HG03095 (cell line): ENCODE measurements around the gene LY6G6D.

Experiments
- ATAC-seq: cut with Tn5 transposase; IDR thresholded peaks from one replicate; pipeline ENCODE4 v1.9.1; 2021; ENCODE audit warnings: moderate library complexity; ENCODE audit not compliant: unreplicated experiment

LY6G6D gene

DNA sequence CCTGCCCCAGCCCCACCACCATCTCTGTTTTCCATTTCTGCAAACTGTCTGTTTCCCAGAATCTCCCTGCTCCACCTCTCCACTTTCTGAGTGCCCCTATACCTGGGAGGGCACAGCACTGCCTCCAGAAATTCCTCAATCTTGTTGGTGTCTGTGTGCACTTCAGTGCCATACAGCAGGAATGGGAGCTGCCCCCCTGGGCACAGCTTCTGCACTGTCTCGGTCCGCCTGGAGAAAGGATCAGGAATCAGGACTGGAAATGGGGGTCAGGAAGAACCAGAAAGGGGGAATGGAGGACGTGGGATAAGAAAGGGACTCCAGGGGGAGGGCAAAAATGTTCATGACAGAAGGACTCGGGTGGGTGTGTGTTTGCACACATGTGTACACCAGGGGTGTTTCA, 18.6 kb downstream of the LY6G6D start:
- no peak for ATAC-seq

DNA sequence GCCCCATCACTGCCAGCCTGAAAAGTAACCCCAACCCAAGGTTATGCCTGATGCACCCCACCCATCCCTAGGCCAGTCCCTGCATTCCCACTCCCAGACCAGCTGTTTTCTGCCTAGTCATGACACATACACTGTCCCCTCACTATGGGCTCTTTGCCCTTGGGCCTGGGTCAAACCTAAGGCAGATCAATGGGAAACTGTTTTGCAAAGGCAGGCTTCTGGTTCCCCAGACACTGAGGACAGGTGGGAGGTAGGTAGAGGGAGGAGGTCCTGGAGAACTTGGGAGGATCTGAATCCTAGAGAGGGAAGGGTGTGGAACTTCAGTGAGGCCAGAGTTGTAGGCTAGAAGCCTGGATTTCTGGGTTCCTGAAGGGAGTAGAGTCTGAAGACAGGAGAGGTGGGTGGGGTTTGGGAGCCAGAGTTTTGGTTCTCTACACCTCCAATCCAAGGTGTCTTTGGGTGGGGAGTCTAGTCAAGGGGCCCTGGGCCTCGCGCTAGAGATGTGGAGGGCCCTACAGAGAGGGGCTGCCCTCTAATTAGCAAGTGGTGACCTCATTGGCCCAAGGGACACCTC, 19.2 kb downstream of the LY6G6D start:
- no peak for ATAC-seq

DNA sequence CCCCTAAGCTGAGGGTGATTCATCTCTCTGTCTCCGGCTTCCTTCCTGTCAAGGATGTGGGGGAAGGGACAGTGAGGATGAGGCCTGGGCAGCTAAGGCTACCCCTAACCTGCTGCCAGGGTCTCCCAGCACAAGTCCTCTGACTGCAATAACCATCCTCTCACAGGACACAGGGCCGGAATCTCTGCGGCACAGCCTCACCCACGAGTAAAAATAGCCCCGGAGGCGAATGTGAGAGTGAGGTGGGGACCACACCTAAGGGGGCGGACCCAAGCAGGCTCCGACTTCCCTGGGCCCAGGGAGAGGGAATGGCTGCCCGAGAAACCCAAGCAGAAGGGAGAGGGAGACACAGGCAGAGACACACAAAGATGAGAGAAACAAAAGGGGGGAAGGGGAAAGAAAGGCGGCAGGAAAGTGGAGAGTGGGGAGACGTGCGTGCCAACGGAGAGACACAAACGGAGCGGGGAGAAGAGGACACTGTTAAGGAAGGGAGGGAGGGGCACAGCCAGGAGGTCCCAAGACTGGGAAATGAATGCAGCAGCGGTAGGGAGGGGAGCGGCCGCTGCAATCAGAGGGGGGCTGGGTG, 19.8 kb downstream of the LY6G6D start:
- ATAC-seq: peak; percentile 24

DNA sequence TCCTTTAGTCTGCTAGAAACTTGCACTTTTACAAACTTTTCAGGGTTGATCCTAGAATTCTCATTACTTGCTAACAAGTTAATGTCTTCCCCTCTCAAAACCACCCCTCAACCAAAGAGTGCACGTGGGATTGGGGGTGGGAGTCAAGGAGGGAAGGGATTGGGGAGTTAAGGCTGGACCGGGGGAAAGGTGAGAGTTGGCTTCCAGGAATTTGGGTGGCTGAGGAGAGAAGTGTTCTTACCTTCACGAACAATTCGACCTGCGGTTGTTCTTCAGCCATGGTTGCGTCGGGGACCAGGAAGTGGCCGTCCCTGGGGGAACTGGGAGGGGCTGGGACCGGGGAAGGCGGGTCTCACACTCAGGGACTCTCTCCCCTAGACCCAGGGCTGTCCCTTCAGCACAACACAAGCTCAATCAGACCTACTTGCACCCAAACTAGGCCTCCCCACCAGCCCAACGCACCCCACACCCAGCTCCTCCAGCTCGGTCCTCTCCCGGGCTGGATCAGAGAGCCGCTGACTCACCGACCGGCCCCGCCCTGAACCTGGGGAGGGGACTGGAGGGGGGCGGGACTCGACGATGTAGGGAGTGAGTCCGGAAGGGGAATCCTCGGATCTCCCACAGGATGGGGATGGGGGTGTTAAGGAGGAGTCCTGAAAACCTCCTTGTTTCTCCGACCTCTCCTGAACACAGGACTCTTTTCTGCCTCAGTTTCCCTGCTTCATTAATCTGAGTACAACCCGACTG, 21.0 kb downstream of the LY6G6D start, which contains the start of gene CLIC1:
TSS of gene CLIC1 (minus strand) at position 510 of the 747 bp plus-strand sequence. CDS start at position 280, 230 bp downstream.
- no peak for ATAC-seq

DNA sequence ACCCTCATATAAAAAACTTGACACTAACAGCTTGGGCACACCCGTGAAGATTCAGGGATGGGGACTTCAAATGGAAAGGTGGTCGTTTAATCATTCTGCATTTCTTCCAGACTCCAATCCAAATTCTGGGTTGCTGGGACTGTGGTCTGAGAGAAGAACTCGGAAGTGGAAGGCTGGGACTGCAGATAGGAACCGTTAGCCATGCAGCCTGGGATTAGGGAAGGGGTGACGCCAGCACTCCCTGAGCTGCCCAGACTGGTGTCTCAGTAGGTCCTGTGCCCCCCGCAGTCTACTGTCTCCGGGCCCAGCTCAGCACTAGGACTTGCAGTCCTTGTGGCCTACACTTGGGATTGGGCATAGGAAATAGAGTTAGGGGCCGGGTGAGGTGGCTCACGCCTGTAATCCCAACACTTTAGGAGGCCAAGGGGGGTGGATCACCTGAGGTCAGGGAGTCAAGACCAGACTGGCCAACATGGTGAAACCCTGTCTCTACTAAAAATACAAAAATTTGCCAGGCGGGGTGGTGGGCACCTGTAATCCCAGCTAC, 21.7 kb downstream of the LY6G6D start:
- ATAC-seq: no peak

DNA sequence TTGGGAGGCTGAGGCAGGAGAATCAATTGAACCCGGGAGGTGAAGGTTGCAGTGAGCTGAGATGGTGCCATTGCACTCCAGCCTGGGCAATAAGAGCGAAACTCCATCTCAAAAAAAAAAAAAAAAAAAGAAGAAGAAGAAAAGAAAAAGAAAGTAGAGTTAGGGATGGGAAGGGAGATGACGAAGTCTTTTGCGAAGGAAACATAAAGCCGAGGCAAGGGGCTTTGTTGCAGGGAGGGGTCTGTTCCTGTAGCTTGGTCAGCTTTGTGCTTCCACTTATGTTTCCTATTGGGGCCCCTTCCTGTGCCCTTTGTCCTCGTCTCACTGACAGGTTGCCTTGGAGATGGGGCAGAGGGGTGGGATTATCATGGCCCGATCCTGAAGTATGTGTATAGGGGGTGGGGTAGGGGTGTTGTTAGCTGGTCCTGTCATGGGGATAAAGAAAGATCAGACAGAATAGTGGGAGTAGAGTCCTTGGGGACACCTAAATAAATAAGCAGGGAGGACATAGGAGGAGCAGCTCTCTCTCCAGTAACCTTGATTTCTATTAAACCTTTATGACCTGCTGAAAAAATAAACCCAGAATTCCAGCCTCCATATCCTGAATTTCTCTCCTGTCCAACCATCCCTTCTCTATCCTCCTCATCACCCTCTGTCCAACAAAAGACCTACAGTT, 22.3 kb downstream of the LY6G6D start:
- no peak for ATAC-seq

DNA sequence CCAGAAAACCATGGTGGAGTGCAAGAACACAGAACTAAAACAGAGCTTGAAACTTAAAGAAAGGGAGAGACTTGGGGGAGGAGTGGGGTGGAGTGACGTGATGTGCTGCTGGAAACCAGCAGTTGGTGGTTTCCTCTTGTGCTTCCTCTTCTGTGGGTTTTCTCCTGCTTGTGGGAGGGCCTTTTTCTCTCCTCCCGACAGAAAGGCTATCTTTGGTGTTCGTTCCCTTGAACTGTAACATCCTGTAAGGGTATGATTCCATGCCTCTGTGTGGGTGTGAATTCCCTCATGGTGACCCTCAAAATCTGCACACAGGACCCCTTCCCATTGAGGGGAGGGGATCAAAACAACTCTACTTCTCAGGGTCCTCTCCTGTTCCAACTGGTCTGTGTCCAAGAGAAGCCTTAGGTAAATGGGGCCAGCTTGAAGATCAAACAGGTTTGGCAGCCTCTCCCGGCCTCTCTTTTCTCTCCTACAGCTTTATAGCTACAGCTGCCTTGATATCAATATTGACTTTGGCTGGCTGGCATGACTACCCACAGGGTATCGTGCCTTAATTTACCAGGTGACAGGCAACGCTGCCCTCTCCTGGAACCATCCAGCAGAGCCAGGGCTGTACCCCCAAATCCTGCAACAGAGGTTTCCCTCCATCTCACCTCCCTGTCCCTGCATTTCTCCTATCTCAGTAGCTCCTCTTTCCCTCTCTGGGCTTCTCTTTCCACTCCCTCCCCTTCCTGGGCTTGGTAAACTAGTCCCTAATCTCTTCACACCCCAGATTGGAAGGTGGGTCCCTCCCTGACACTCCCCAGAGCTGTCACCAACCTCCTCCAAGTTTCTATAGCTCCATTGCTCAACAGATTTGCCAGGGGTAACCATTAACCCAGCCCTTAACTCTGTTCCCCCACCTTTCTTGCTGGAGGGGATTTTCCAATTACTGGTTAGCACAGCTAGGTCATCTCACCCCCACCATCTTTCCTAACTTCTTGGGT, 23.1 kb downstream of the LY6G6D start:
- ATAC-seq: no peak

DNA sequence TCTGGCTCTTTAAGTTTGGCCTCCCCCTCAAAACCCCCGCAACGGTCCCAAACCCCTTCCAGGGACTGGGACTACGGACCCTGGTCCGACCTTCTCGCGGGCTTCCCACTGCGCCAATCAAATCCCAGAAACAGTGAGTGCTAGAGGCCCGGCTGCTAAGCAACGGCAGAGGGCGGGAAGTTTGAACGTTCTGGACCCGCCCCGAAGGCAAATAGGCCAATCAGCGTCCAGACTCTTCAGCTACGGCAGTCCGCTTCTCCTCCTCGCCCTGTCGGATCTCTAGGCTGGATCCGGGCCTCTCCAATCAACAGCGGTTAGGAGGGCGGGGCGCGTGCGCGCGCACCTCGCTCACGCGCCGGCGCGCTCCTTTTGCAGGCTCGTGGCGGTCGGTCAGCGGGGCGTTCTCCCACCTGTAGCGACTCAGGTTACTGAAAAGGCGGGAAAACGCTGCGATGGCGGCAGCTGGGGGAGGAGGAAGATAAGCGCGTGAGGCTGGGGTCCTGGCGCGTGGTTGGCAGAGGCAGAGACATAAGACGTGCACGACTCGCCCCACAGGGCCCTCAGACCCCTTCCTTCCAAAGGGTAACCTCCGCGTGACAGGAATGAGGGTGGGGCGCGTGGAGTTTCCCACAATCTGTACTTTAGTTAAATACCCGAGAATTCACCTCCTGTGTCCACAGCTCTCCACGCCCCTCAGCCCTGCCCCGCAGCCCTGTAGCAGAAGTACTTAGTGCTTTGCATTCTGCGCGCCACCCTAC, 24.7 kb downstream of the LY6G6D start, which contains the start of gene MSH5:
TSS of gene MSH5 (plus strand) at position 367 of the 758 bp plus-strand sequence. CDS start 462 bp downstream, outside the sequence.
- ATAC-seq: peak; percentile 69

DNA sequence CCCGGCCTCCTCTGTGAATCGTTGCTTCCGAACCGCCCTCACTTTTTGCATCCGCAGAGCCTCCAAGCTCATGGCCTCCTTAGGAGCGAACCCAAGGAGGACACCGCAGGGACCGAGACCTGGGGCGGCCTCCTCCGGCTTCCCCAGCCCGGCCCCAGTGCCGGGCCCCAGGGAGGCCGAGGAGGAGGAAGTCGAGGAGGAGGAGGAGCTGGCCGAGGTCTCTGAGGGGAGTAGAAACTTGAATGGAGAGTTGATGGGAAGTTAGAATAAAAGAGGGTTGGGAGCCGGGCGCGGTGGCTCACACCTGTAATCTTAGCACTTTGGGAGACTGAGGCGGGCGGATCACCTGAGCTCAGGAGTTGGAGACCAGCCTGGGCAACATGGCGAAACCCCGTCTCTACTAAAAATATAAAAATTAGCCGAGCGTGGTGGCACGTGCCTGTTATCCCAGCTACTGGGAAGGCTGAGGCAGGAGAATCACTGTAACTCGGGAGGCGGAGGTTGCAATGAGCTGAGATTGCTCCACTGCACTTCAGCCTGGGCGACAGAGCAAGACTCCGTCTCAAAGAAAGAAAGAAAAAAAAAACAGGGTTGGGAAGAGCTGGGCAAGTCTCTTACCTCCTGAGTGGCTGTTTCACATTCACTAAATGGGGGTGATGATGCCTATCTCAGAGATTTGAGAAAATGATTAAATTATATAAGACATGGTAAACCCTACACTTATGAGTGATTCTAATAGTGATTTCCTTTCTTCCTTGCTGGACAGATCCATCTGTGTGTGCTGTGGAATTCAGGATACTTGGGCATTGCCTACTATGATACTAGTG, 25.5 kb downstream of the LY6G6D start:
- ATAC-seq: no peak

DNA sequence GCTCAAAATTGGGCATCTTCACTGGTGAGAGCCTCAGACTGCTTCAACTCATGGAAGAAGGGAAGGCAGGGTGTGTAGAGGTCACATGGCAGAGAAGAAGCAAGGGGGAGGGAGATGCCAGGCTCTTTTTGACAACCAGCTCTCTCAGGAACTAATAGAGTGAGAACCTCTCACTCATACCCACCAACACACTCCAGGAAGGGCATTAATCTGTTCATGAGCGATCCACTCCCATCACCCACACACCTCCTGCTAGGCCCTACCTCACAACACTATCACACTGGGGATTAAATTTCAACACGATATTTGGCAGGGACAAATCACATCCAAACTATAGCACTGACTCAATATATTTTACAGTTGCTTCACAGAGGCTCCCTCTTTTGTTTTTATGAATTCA, 26.7 kb downstream of the LY6G6D start:
- ATAC-seq: no peak

DNA sequence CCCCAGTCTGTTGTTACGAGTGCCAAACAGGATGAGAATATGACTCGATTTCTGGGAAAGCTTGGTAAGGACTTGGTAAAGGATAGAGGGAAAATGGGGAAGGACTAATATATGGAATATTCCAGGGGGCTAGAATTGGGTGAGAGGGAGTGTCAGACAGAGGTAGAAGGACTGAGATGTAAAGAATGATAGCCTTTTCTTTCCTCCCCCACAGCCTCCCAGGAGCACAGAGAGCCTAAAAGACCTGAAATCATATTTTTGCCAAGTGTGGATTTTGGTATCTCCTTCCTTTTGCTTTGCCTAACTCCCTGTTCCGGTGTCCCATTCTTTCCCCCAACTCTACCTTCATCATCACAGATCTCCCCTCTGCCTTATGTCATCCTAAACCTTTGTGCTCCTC, 27.7 kb downstream of the LY6G6D start:
- no peak for ATAC-seq

DNA sequence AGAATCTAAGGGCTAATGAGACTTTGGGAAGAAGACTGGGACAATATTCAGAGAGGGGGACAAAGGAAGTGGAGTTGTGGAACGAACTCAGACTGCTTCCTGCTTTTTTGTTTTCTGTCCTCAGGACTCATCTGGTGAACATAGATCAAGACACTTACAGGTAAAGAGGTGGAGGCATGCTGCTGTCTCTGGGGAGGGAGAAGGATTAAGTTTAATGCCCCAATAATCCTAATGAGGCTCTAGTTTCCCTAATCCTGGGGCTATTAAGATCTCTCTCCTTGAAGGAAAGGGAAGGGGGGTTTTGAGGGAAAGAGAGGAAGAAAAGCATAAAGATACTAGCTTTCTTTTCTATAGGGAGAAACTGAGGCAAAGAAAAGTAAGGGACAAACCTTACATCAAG, 29.3 kb downstream of the LY6G6D start:
- no peak for ATAC-seq

DNA sequence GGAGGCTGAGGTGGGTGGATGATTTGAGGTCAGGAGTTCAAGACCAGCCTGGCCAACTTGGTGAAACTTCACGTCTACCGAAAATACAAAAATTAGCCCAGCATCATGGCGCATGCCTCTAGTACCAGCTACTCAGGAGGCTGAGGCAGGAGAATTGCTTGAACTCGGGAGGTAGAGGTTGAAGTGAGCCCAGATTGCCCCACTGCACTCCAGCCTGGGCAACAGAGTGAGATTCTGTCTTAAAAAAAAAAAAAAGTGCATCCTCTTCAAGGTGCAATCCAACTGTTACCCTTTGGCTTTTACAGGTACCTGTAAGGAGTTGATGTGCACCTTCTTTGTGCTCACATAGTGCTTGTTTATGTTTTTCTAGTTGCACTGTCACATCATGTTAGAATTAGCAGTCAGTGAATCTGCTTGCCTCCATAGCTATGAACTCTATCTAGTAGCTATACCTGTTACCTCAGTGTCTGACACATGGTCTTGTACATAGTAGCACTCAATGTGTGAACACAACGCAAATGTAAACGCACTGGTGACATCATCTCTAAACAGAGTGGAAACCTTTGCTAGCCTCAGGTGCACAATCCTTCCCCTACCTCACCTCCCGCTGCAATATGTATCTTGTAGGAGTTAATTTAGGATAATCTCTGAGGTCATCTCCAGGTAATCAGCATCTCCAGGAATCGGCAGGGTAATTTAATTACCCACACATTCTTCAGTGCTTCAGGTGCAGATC, 34.3 kb downstream of the LY6G6D start:
- no peak for ATAC-seq

DNA sequence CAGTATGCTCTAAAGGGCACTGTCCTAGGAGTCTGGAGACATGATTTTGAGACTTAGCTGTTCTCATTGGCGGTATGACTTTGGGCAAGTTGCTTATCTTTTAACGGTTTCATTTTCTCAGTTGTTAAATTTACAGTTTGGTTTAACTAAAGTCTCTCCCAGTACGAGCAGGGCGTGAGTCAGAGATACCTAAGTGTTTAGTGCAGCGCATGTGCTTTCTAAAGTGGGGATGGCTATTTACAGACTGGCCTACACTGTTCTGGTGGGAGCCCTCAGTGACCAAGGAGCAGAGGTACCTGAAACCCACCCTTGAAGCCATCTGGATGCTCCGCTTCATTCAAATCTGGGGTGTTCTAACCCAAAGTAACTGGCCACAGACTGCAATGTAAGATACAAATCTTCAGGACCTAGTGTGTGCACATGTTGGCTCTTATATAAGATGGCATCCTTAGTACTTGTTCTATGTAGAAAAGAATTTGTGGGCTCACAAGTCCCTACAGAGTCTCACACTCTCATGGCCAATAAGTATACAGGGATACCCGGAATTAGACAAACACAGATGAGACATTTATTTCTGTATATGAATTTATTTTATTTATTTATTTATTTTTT, 35.4 kb downstream of the LY6G6D start:
- ATAC-seq: no peak

DNA sequence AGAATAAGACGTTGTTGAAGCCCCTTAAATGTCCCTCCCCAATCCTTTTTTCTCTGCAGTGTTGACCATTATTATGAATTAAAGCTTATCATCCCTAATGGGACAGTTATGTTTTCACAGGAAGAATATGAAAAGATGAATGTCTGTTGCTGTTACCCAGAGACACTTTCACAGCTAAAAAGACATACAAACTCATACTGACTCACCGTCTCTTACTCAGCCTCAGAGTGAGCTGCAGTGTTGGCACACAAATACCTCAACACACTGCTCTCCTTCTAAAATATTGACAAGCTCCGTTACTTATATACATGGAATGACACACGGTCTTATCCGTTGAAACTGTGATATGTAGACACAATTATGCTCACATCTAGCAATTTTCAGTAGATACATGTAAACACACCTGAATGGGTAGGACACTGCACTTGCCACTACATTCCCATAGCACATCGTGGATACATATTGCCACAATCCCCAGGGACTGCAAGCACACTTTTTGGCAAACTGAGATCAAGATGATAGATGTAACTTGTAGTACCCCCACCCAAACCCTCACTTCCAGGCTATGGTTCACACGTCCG, 37.7 kb downstream of the LY6G6D start:
- ATAC-seq: no peak

DNA sequence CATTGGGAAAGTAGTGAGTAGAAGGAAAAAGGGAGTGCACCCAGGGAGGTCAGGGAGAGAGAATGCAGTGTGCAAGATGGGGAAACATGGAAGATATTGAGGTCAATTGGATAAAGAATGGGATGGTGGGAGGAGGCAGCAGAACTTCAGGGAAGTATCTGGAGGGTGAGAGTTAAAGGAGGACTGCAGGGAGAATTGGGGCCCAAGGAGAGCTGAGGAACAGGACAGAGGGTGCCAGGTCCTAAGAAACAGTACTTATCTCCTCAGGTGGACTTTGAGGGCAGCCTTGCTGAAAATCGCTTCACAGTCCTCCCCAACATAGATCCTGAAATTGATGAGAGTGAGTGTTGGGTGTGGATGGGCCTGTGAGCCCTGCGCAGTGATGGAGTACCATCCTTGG, 43.1 kb downstream of the LY6G6D start:
- no peak for ATAC-seq

DNA sequence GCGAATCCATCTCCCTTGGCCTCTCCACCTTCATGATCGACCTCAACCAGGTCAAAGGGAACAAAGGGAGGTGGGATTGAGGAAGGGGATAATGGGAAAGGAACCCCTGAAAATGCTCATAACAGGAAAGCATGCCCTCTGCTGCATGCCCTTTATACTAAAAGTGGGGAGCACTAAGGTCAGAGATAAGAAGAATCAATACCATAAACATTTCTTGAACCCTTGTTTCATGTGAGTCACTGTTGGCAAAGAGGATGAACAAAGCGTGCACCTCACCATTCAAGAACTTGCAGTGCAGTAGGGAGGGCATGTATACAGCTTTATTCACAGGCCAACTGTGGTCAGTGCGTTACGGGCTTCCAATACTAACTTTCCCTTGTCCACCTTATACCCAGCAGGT, 45.6 kb downstream of the LY6G6D start:
- no peak for ATAC-seq
